ENCODE data around the gene TEN1. TPM values are rescaled to one million over a fixed set of nuclear protein-coding genes. Genes with fewer than 3 reads are reported as not detected.

The TEN1 gene
- total RNA-seq, 2 donors from 2014 or later: 6.5 to 9.2 TPM

DNA sequence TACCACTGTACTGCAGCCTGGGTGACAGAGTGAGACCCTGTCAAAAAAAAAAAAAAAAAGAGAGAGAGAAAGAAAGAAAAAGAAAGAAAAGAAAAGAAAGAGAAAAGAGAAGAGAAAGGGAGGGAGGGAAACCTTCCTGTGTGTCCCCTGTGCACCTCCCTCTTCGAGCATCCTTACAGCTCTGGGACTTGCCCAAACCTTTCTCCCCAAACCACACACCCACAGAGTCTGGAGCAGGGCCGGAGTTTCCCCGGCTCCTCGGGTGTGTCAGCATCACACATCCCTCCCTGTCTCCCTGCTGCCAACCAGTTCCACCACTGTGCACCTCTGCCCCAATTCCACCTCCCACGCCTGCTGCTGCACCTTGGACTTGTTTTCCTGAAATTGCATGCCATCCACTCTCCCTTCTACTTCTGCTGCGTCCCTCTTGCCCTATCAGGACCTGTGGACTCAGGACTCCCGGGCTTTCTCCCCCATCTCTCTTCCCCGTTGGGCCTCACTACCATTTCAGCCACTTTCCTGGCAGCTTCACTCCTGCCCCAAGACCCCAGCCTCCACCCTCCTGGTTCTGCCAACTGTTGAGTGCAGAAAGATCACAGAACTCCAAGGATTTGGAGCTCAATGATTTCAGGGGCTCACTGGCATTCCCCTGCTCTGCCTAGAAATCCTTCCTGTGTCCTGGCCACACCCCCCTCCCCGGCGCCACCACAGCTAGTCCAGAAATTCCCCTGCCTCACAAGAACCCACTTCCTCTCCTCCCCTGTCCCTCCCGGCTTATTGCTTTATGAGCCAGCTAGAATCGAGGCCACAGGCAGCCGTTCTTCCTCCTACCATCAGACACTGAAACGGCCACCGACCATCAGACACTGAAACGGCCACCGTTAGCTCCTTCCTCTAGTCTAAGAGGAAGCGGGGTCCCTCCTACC, 17.9 kb downstream of the TEN1 start:
- H3K4me1 ChIP-seq: peaks cover 22% of the 10 kb centered on the region
- ATAC-seq (no peak), DNase-seq (peak in 1 of 4 donors; percentile 55)
- 54 to 78% methylated on average over 18 of the region's 18 CpGs for WGBS, 2 donors
- TF ChIP-seq POLR2A (IDR thresholded peaks at IDR 0.05): no peak
- TF ChIP-seq, protein P1, sequence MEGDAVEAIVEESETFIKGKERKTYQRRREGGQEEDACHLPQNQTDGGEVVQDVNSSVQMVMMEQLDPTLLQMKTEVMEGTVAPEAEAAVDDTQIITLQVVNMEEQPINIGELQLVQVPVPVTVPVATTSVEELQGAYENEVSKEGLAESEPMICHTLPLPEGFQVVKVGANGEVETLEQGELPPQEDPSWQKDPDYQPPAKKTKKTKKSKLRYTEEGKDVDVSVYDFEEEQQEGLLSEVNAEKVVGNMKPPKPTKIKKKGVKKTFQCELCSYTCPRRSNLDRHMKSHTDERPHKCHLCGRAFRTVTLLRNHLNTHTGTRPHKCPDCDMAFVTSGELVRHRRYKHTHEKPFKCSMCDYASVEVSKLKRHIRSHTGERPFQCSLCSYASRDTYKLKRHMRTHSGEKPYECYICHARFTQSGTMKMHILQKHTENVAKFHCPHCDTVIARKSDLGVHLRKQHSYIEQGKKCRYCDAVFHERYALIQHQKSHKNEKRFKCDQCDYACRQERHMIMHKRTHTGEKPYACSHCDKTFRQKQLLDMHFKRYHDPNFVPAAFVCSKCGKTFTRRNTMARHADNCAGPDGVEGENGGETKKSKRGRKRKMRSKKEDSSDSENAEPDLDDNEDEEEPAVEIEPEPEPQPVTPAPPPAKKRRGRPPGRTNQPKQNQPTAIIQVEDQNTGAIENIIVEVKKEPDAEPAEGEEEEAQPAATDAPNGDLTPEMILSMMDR (IDR thresholded peaks at IDR 0.05): no peak
- no peak overlapping the region for H3K27ac ChIP-seq
- no peak overlapping the region for H3K4me3 ChIP-seq
- no peaks in the 10 kb centered on the region for H3K27me3 ChIP-seq
- H3K9me3 ChIP-seq: no peaks in the 10 kb centered on the region
- intact Hi-C loops (cut with DNase I): no loop called here
- H3K36me3 ChIP-seq (replicated peaks in 1 of 2; ENCODE audit: insufficient read depth in 1 of 2, low read depth in 2 of 2): no peaks in the 10 kb centered on the region

- H3K36me3 ChIP-seq (replicated peaks in 1 of 2; ENCODE audit: insufficient read depth in 1 of 2, low read depth in 2 of 2): no peaks in the 10 kb centered on the region
- WGBS, 2 donors: 93 to 94% methylated on average over 9 of the region's 9 CpGs
- intact Hi-C loops (cut with DNase I): no loop called here
- no peaks in the 10 kb centered on the region for H3K9me3 ChIP-seq
- H3K4me1 ChIP-seq: peaks cover 32% of the 10 kb centered on the region
- no peaks in the 10 kb centered on the region for H3K27me3 ChIP-seq
- H3K27ac ChIP-seq: no peak overlapping the region
- DNase-seq (no peak), ATAC-seq (no peak)
- no peak for TF ChIP-seq POLR2A (IDR thresholded peaks at IDR 0.05)
- TF ChIP-seq, protein P1 (IDR thresholded peaks at IDR 0.05): no peak
- no peak overlapping the region for H3K4me3 ChIP-seq
These were observed 19.3 kb downstream of the TEN1 start for GRCh38 chr17:75998327-75998795.

GRCh38 chr17:76000016-76000754, 21.1 kb downstream of the TEN1 start:
- Histone ChIP-seq H3K4me3 (no peak overlapping the region), H3K27me3 (no peaks in the 10 kb centered on the region), H3K27ac (peak overlapping the region; percentile 14 to 65 (median 47)), H3K9me3 (no peaks in the 10 kb centered on the region), H3K36me3 (replicated peaks in 1 of 2; ENCODE audit: insufficient read depth in 1 of 2, low read depth in 2 of 2) (no peaks in the 10 kb centered on the region), H3K4me1 (peaks cover 50% of the 10 kb centered on the region)
- intact Hi-C loops (cut with DNase I): no loop called here
- TF ChIP-seq POLR2A (IDR thresholded peaks at IDR 0.05): no peak
- TF ChIP-seq, protein P1 (IDR thresholded peaks at IDR 0.05): peak; percentile 39 to 67 (median 54)
- ATAC-seq (peak; percentile 35), DNase-seq (peak; percentile 49 to 76 (median 61))
- WGBS, 2 donors: 61 to 77% methylated on average over 14 to 28 of the region's 31 CpGs

GRCh38 chr17:76000755-76001521, 21.9 kb downstream of the TEN1 start, which contains the start of gene CDK3:
CDK3 (plus strand) TSS chr17:76000855; CDS start chr17:76001426, 571 bp downstream.
- H3K36me3 ChIP-seq (replicated peaks in 1 of 2; ENCODE audit: insufficient read depth in 1 of 2, low read depth in 2 of 2): no peaks in the 10 kb centered on the region
- no peaks in the 10 kb centered on the region for H3K27me3 ChIP-seq
- peaks cover 57% of the 10 kb centered on the region for H3K4me1 ChIP-seq
- H3K27ac ChIP-seq: peak within 1 kb of the TSS; percentile 14 to 65 (median 47)
- no peaks in the 10 kb centered on the region for H3K9me3 ChIP-seq
- WGBS, 2 donors: 72 to 76% methylated on average over 10 to 18 of the region's 21 CpGs
- no peak for ATAC-seq
- no peak for TF ChIP-seq POLR2A (IDR thresholded peaks at IDR 0.05)
- TF ChIP-seq, protein P1 (IDR thresholded peaks at IDR 0.05): no peak
- peak; percentile 44 to 78 (median 61) for DNase-seq
- intact Hi-C loops (cut with DNase I): no loop called here
- no peak within 1 kb of the TSS for H3K4me3 ChIP-seq

Measured in body of pancreas (tissue), 4 donors.